Adrenal gland (tissue), 12 donors: ENCODE results near the gene MBOAT1. TPM values are rescaled to one million over a fixed set of nuclear protein-coding genes. Genes with fewer than 3 reads are reported as not detected.

Experiments used
- DNase-seq, 7 donors: peaks; one replicate each; pipeline ENCODE4 v3.0.0-alpha.2; 2019 to 2020
- H3K27ac ChIP-seq, 5 donors: fragments of 200-600 bp; sonication (generic) in 4 of 5; 1 replicate in 3 of 5; 2 replicates in 2 of 5; pipeline versions ENCODE4 v1.5.1 to v1.8.0; 2016 to 2020; ENCODE audit warnings: mild to moderate bottlenecking in 1 of 5
- H3K27me3 ChIP-seq: fragments of 200-600 bp; 2 replicates; pipeline ENCODE4 v1.8.0; 2021
- H3K36me3 ChIP-seq, 2 donors: fragments of 200-600 bp; replicated peaks in 1 of 2; 1 replicate in 1 of 2; 2 replicates in 1 of 2; pipeline versions ENCODE4 v1.5.1 to v1.8.0; 2018 to 2022
- H3K4me1 ChIP-seq, 2 donors: fragments of 200-600 bp; replicated peaks in 1 of 2; 1 replicate in 1 of 2; 2 replicates in 1 of 2; pipeline versions ENCODE4 v1.5.1 to v1.8.0; 2018 to 2021
- H3K4me3 ChIP-seq, 4 donors: fragments of 200-600 bp; sonication (generic) in 3 of 4; one replicate each; pipeline ENCODE4 v1.5.1; 2016 to 2018
- H3K9me3 ChIP-seq, 3 donors: fragments of 200-600 bp; sonication (generic) in 1 of 3; replicated peaks in 1 of 3; 1 replicate in 2 of 3; 2 replicates in 1 of 3; pipeline versions ENCODE4 v1.5.1 to v1.8.0; 2016 to 2021
- CTCF ChIP-seq, 6 experiments: fragments of 450-650 bp in 4 of 6; fragments of 200-600 bp in 2 of 6; sonication (generic) in 1 of 6; IDR thresholded peaks; 1 replicate in 5 of 6; 2 replicates in 1 of 6; pipeline versions ENCODE4 v1.5.1 to v1.8.0; 2016 to 2021; ENCODE audit warnings: antibody characterized with exemption in 6 of 6, mild to moderate bottlenecking in 2 of 6, moderate library complexity in 1 of 6
- POLR2A ChIP-seq, 2 donors: fragments of 450-650 bp; IDR thresholded peaks; one replicate each; pipeline ENCODE4 v1.6.1; 2017; ENCODE audit warnings: antibody characterized with exemption in 2 of 2, mild to moderate bottlenecking in 2 of 2, moderate library complexity in 1 of 2
- WGBS, 4 donors: extraction: QIAGEN DNeasy Blood & Tissue Kit in 2 of 4; methylation state at CpG; one replicate each; pipeline versions ENCODE4 v1.1.5 to v1.1.7; 2013 to 2017; 5-methylcytosine and 5-hydroxymethylcytosine counted together
- intact Hi-C, 2 donors: fragments of 100-400 bp; cut with DNase I; formaldehyde crosslinking; loops; one replicate each; pipeline versions ENCODE4 v1.14.1 to v1.15.0; 2022 to 2023
- polyA plus RNA-seq, 3 donors: library from polyadenylated mRNA; stranded (reverse); fragments of 200-250 nt in 2 of 3; fragments of 350-450 nt in 1 of 3; fragmentation: Illumina TruSeq in 1 of 3; extraction: RNeasy Lipid Tissue Mini Kit (QIAGEN cat#74804) in 1 of 3; gene quantifications; one replicate each; pipeline ENCODE4 v1.2.3, GENCODE V29; 2013 to 2014
- total RNA-seq, 9 donors: library from RNA; depleted of rRNA in 4 of 9; stranded (reverse); fragments of >200 nt in 4 of 9; fragments of 120-200 nt in 1 of 9; fragmentation: NEBNext Ultra II Directional in 1 of 9; extraction: Animal tissue kit (Norgen Biotek cat#: 25700) in 1 of 9; gene quantifications; one replicate each; pipeline versions ENCODE4 v1.1.0 to v1.2.4, GENCODE V29; 2013 to 2023
- donor health status: healthy with polysubstance abuse.
- donor health status: Bipolar disorder and iron deficiency.
- donor health status: DM: yes; HTN: yes; CAD: no.
- donor health status: DM: no; HTN: no; CAD: no.
- donor health status: DM: no; HTN: no; CAD: no.
- donor health status: DM: yes; HTN: yes; CAD: no.

The MBOAT1 gene
- total and polyA plus RNA-seq, 12 donors = 1.5 to 18.9 (median 7.4) TPM

GRCh38 chr6:20099156-20099555 lies 113.1 kb downstream of the MBOAT1 start:
- Histone ChIP-seq H3K4me1 (no peaks in the 10 kb centered on the region), H3K27ac (no peak overlapping the region), H3K4me3 (no peak overlapping the region), H3K27me3 (no peaks in the 10 kb centered on the region), H3K36me3 (no peaks in the 10 kb centered on the region), H3K9me3 (no peaks in the 10 kb centered on the region)
- no peak for DNase-seq
- 85 to 95% (median 89%) methylated on average over 5 of the region's 5 CpGs for WGBS, 4 donors
- no peak for TF ChIP-seq CTCF (IDR thresholded peaks at IDR 0.05)
- intact Hi-C loops = loop anchor here (10.0 kb wide), 2 partner anchors 186 to 436 kb away; partner anchors contain the start of gene CDKAL1 (in 1 of the 2)

- DNase-seq = no peak
- no peaks in the 10 kb centered on the region for H3K4me1 ChIP-seq
- no peaks in the 10 kb centered on the region for H3K27me3 ChIP-seq
- no peaks in the 10 kb centered on the region for H3K9me3 ChIP-seq
- no peaks in the 10 kb centered on the region for H3K36me3 ChIP-seq
- no peak for TF ChIP-seq CTCF (IDR thresholded peaks at IDR 0.05)
- TF ChIP-seq POLR2A (IDR thresholded peaks at IDR 0.05) = no peak
- no peak overlapping the region for H3K27ac ChIP-seq
- intact Hi-C loops = loop anchor here (10.0 kb wide), 2 partner anchors 186 to 436 kb away; partner anchors contain the start of gene CDKAL1 (in 1 of the 2)
- WGBS, 4 donors = 86 to 88% (median 88%) methylated on average over 6 of the region's 6 CpGs
- no peak overlapping the region for H3K4me3 ChIP-seq
Measured at GRCh38 chr6:20098267-20098876, 113.9 kb downstream of the MBOAT1 start.

GRCh38 chr6:20096536-20096935 lies 115.7 kb downstream of the MBOAT1 start:
- WGBS, 4 donors = 90 to 93% (median 90%) methylated on average over 6 of the region's 6 CpGs
- no peak overlapping the region for H3K4me3 ChIP-seq
- H3K9me3 ChIP-seq = no peaks in the 10 kb centered on the region
- no peaks in the 10 kb centered on the region for H3K27me3 ChIP-seq
- H3K4me1 ChIP-seq = no peaks in the 10 kb centered on the region
- no peaks in the 10 kb centered on the region for H3K36me3 ChIP-seq
- DNase-seq = no peak
- no peak for TF ChIP-seq POLR2A (IDR thresholded peaks at IDR 0.05)
- no peak for TF ChIP-seq CTCF (IDR thresholded peaks at IDR 0.05)
- intact Hi-C loops = loop anchor here (10.0 kb wide), 2 partner anchors 188 to 438 kb away; partner anchors contain the start of gene CDKAL1 (in 1 of the 2)
- H3K27ac ChIP-seq = no peak overlapping the region

GRCh38 chr6:20095436-20095835 lies 116.8 kb downstream of the MBOAT1 start:
- Histone ChIP-seq H3K27ac (no peak overlapping the region), H3K4me1 (no peaks in the 10 kb centered on the region), H3K27me3 (no peaks in the 10 kb centered on the region), H3K4me3 (no peak overlapping the region), H3K9me3 (no peaks in the 10 kb centered on the region), H3K36me3 (no peaks in the 10 kb centered on the region)
- WGBS, 4 donors = 92 to 99% (median 94%) methylated on average over 6 of the region's 6 CpGs
- intact Hi-C loops = loop anchor here (10.0 kb wide), 2 partner anchors 189 to 439 kb away; partner anchors contain the start of gene CDKAL1 (in 1 of the 2)
- DNase-seq = no peak
- TF ChIP-seq POLR2A (IDR thresholded peaks at IDR 0.05) = no peak
- no peak for TF ChIP-seq CTCF (IDR thresholded peaks at IDR 0.05)
